Keratinocyte (primary cell): ENCODE data around the gene ERICH6B. TPM values are rescaled to one million over a fixed set of nuclear protein-coding genes. Genes with fewer than 3 reads are reported as not detected.

Experiments used
- DNase-seq: peaks from one replicate; pipeline ENCODE4 v3.0.0-alpha.2; 2011; ENCODE audit warnings: low read depth, missing footprints, low spot score
- FAIRE-seq: peaks from 2 replicates; lab custom pipeline; 2011; peaks lifted over from hg19 to GRCh38; lab: Jason Lieb, UNC
- H2AFZ ChIP-seq: 2 replicates; pipeline ENCODE4 v1.6.0; 2012; ENCODE audit warnings: low read length, control low read depth, inconsistent platforms; ENCODE audit not compliant: control insufficient read depth
- H3K27ac ChIP-seq: 2 replicates; pipeline ENCODE4 v1.5.1; 2011; ENCODE audit warnings: low read length; ENCODE audit not compliant: control insufficient read depth, insufficient read depth
- H3K27me3 ChIP-seq: 3 replicates; pipeline ENCODE4 v1.6.0; 2011; ENCODE audit warnings: low read length; ENCODE audit not compliant: control insufficient read depth, insufficient read depth; ENCODE audit errors: extremely low read depth
- H3K36me3 ChIP-seq, 2 experiments: 2 replicates in 1 of 2; 3 replicates in 1 of 2; pipeline ENCODE4 v1.5.1; 2011; ENCODE audit warnings: low read length in 2 of 2, mild to moderate bottlenecking in 1 of 2; ENCODE audit not compliant: control insufficient read depth in 2 of 2, insufficient read depth in 2 of 2; ENCODE audit errors: extremely low read depth in 1 of 2
- H3K4me1 ChIP-seq: 3 replicates; pipeline ENCODE4 v1.5.1; 2011; ENCODE audit warnings: low read length; ENCODE audit not compliant: control insufficient read depth, insufficient read depth; ENCODE audit errors: extremely low read depth
- H3K4me2 ChIP-seq: 3 replicates; pipeline ENCODE4 v1.6.0; 2011; ENCODE audit warnings: low read depth, low read length; ENCODE audit not compliant: control insufficient read depth, insufficient read depth; ENCODE audit errors: extremely low read depth
- H3K4me3 ChIP-seq, 3 experiments: fragments of 200-600 bp in 1 of 3; sonication (generic) in 1 of 3; 2 replicates in 2 of 3; 3 replicates in 1 of 3; pipeline ENCODE4 v1.5.1; 2011 to 2016; ENCODE audit warnings: low read length in 3 of 3, mild to moderate bottlenecking in 3 of 3, control low read depth in 2 of 3, inconsistent platforms in 1 of 3, low read depth in 1 of 3, mixed read lengths in 1 of 3, mixed run types in 1 of 3, moderate library complexity in 1 of 3; ENCODE audit not compliant: control insufficient read depth in 2 of 3, insufficient read depth in 2 of 3; ENCODE audit errors: extremely low read depth in 1 of 3
- H3K79me2 ChIP-seq: 2 replicates; pipeline ENCODE4 v1.6.0; 2012; ENCODE audit warnings: low read length; ENCODE audit not compliant: control insufficient read depth, insufficient read depth
- H3K9ac ChIP-seq: 3 replicates; pipeline ENCODE4 v1.6.0; 2011; ENCODE audit warnings: low read length; ENCODE audit not compliant: control insufficient read depth, insufficient read depth; ENCODE audit errors: extremely low read depth
- H3K9me1 ChIP-seq: 3 replicates; pipeline ENCODE4 v1.6.0; 2011; ENCODE audit warnings: low read length; ENCODE audit not compliant: control insufficient read depth, insufficient read depth; ENCODE audit errors: extremely low read depth
- H3K9me3 ChIP-seq: 2 replicates; pipeline ENCODE4 v1.5.1; 2012; ENCODE audit warnings: low read depth, low read length; ENCODE audit not compliant: control insufficient read depth
- H4K20me1 ChIP-seq: 3 replicates; pipeline ENCODE4 v1.6.0; 2011; ENCODE audit warnings: low read length; ENCODE audit not compliant: control insufficient read depth, insufficient read depth; ENCODE audit errors: extremely low read depth
- EZH2 ChIP-seq: IDR thresholded peaks from one replicate; pipeline ENCODE4 v1.6.1; 2012; ENCODE audit warnings: inconsistent platforms, mild to moderate bottlenecking, low read length, moderate library complexity
- dilution Hi-C: fragments of 300-500 bp; cut with MboI; formaldehyde crosslinking; loops from one replicate; pipeline ENCODE4 v1.7.0; 2020; ENCODE audit warnings: low sequenced_read_pairs; ENCODE audit not compliant: extremely low pct_ligation_motif_present
- polyA plus RNA-seq, 5 experiments: library from polyadenylated mRNA; depleted of rRNA in 3 of 5; stranded (reverse) in 3 of 5; stranded (forward) in 1 of 5; unstranded in 1 of 5; fragments of >200 nt; gene quantifications; 1 replicate in 1 of 5; 2 replicates in 3 of 5; 3 replicates in 1 of 5; pipeline versions ENCODE4 v1.2.1 to v1.2.3, GENCODE V29; 2011 to 2012; ENCODE audit warnings: missing spikeins in 2 of 5, low read depth in 1 of 5, low replicate concordance in 1 of 5
- TF ChIP-seq, protein P1 (sequence below), 3 experiments: IDR thresholded peaks in 1 of 3; conservative IDR thresholded peaks in 1 of 3; optimal IDR thresholded peaks in 1 of 3; 2 replicates in 2 of 3; 3 replicates in 1 of 3; pipeline versions ENCODE3 to v1.5.1; 2011; ENCODE audit warnings: low read length in 3 of 3, mild to moderate bottlenecking in 3 of 3, moderate library complexity in 2 of 3, control low read depth in 1 of 3, inconsistent platforms in 1 of 3; ENCODE audit not compliant: insufficient read depth in 2 of 3; ENCODE audit errors: extremely low read depth in 1 of 3

ERICH6B gene
- polyA plus RNA-seq, 1 donor (not counting 4 experiments of a cell fraction or from before 2014, with no cell fraction given) = not detected

DNA sequence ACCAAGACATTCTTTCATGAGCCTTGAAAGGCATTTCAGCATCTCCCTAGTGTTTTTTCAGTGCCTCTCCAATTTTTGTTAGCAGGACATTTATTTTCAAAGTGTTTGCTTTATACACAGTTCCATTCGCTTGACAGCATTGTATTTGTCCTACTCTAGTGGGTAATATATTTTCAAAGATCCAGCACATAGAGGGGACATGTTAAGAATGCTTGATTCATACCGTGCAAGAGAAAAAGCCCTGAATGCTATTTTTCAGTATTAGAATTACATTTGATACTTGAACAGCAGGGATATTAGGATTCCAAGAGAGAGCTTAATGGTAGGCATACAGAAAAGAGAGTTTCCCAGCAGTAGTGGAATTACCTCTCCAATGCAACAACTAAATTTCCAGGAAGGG is 21.3 kb downstream of the ERICH6B start:
- DNase-seq (no peak), FAIRE-seq (no peak)
- Histone ChIP-seq H2AFZ (no peak overlapping the region), H3K36me3 (no peaks in the 10 kb centered on the region), H3K4me3 (no peak overlapping the region), H3K4me1 (no peaks in the 10 kb centered on the region), H3K27ac (no peak overlapping the region), H3K9me3 (no peaks in the 10 kb centered on the region), H3K4me2 (no peak overlapping the region), H4K20me1 (no peaks in the 10 kb centered on the region), H3K27me3 (peaks cover 3% of the 10 kb centered on the region), H3K9me1 (no peaks in the 10 kb centered on the region), H3K9ac (no peak overlapping the region), H3K79me2 (no peaks in the 10 kb centered on the region)
- dilution Hi-C loops = no loop called here
- no peak for TF ChIP-seq EZH2
- TF ChIP-seq, protein P1, sequence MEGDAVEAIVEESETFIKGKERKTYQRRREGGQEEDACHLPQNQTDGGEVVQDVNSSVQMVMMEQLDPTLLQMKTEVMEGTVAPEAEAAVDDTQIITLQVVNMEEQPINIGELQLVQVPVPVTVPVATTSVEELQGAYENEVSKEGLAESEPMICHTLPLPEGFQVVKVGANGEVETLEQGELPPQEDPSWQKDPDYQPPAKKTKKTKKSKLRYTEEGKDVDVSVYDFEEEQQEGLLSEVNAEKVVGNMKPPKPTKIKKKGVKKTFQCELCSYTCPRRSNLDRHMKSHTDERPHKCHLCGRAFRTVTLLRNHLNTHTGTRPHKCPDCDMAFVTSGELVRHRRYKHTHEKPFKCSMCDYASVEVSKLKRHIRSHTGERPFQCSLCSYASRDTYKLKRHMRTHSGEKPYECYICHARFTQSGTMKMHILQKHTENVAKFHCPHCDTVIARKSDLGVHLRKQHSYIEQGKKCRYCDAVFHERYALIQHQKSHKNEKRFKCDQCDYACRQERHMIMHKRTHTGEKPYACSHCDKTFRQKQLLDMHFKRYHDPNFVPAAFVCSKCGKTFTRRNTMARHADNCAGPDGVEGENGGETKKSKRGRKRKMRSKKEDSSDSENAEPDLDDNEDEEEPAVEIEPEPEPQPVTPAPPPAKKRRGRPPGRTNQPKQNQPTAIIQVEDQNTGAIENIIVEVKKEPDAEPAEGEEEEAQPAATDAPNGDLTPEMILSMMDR (optimal IDR thresholded peaks at IDR 0.05 in 1 of 3, IDR thresholded peaks at IDR 0.05 in 1 of 3, conservative IDR thresholded peaks at IDR 0.05 in 1 of 3; ENCODE audit: extremely low read depth in 1 of 3, insufficient read depth in 2 of 3, low read length in 3 of 3) = no peak

DNA sequence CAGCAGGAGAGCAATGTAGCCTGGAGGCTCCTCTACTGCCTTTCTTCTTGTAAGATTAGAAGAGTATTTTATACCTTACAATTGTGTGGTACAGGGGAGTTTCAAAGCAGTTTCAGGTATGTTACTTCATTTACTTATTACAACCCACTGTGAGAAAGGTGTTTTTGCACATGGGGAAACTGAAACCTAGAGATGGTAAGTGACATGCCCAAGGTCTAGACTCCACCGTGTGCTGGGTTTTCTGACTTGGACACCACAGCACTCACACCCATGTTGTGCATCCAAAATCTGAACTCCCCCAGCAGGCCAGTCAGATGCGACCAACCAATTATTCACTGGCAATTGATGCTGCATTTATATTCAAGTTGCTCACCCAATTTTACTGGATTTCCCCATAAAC is 22.8 kb downstream of the ERICH6B start:
- FAIRE-seq (no peak), DNase-seq (no peak)
- dilution Hi-C loops = no loop called here

More for the DNA sequence above, 22.8 kb downstream of the ERICH6B start:
- no peaks in the 10 kb centered on the region for H3K36me3 ChIP-seq
- H2AFZ ChIP-seq = no peak overlapping the region
- no peak overlapping the region for H3K27ac ChIP-seq
- peaks cover 3% of the 10 kb centered on the region for H3K27me3 ChIP-seq
- no peaks in the 10 kb centered on the region for H3K9me3 ChIP-seq
- no peaks in the 10 kb centered on the region for H4K20me1 ChIP-seq
- no peaks in the 10 kb centered on the region for H3K79me2 ChIP-seq
- H3K4me1 ChIP-seq = no peaks in the 10 kb centered on the region
- H3K9me1 ChIP-seq = no peaks in the 10 kb centered on the region
- H3K4me2 ChIP-seq = no peak overlapping the region
- TF ChIP-seq EZH2 = no peak
- TF ChIP-seq, protein P1 (optimal IDR thresholded peaks at IDR 0.05 in 1 of 3, IDR thresholded peaks at IDR 0.05 in 1 of 3, conservative IDR thresholded peaks at IDR 0.05 in 1 of 3; ENCODE audit: extremely low read depth in 1 of 3, insufficient read depth in 2 of 3, low read length in 3 of 3) = no peak
- H3K9ac ChIP-seq = no peak overlapping the region
- no peak overlapping the region for H3K4me3 ChIP-seq
